DMS153 treated with DMSO at 0.1 percent for 48 hours (cell line): ENCODE data around the gene POLR2J2.
"Not testable (repeated sequence)": the region's sequence is repeated elsewhere in the genome, so short reads cannot be mapped to it uniquely, and the experiment has no call there.

ENCODE experiments used
- DNase-seq: peaks from one replicate; lab custom pipeline; 2025; ENCODE audit not compliant: unreplicated experiment; lab: John Stamatoyannopoulos, UW

Gene POLR2J2

GRCh38 chr7:102671166-102671955 lies at the start of gene POLR2J2:
POLR2J2 (minus strand) TSS chr7:102671663; CDS start chr7:102671601, 62 bp downstream.
- DNase-seq: not testable (repeated sequence)

- not testable (repeated sequence) for DNase-seq
Measured at GRCh38 chr7:102718491-102718890, 47.0 kb upstream of the POLR2J2 start.

- not testable (repeated sequence) for DNase-seq
Measured at GRCh38 chr7:102715718-102716117, 44.3 kb upstream of the POLR2J2 start.

GRCh38 chr7:102714774-102715522 lies 43.5 kb upstream of the POLR2J2 start:
- DNase-seq: not testable (repeated sequence)

GRCh38 chr7:102713691-102714080 lies 42.2 kb upstream of the POLR2J2 start:
- DNase-seq: not testable (repeated sequence)

GRCh38 chr7:102713011-102713690 lies 41.7 kb upstream of the POLR2J2 start:
- DNase-seq: not testable (repeated sequence)

GRCh38 chr7:102698962-102699750 lies 27.7 kb upstream of the POLR2J2 start:
- not testable (repeated sequence) for DNase-seq

GRCh38 chr7:102697642-102698512 lies 26.4 kb upstream of the POLR2J2 start:
- DNase-seq: not testable (repeated sequence)

GRCh38 chr7:102696009-102696408 lies 24.5 kb upstream of the POLR2J2 start:
- not testable (repeated sequence) for DNase-seq

- not testable (repeated sequence) for DNase-seq
Measured at GRCh38 chr7:102695033-102695552, 23.6 kb upstream of the POLR2J2 start.

- DNase-seq: not testable (repeated sequence)
Measured at GRCh38 chr7:102694008-102694407, 22.5 kb upstream of the POLR2J2 start.

- DNase-seq: not testable (repeated sequence)
Measured at GRCh38 chr7:102690602-102691001, 19.1 kb upstream of the POLR2J2 start.

GRCh38 chr7:102689436-102690282 lies 18.2 kb upstream of the POLR2J2 start:
- DNase-seq: not testable (repeated sequence)

- not testable (repeated sequence) for DNase-seq
Measured at GRCh38 chr7:102688299-102689036, 17.0 kb upstream of the POLR2J2 start.

GRCh38 chr7:102682560-102682959 lies 11.1 kb upstream of the POLR2J2 start:
- DNase-seq: not testable (repeated sequence)

- not testable (repeated sequence) for DNase-seq
Measured at GRCh38 chr7:102680780-102681179, 9.3 kb upstream of the POLR2J2 start.

- not testable (repeated sequence) for DNase-seq
Measured at GRCh38 chr7:102675545-102675944, 4.1 kb upstream of the POLR2J2 start.
